ENCODE results near the gene MICAL2.

Gene MICAL2

GRCh38 chr11:12180257-12181205 is 70.1 kb downstream of the MICAL2 start:
- no peak overlapping the region for H3K27ac ChIP-seq
- TF ChIP-seq CTCF (IDR thresholded peaks at IDR 0.05) (no peak), ZFX (IDR thresholded peaks at IDR 0.05; ENCODE audit: borderline replicate concordance) (no peak)

DNA sequence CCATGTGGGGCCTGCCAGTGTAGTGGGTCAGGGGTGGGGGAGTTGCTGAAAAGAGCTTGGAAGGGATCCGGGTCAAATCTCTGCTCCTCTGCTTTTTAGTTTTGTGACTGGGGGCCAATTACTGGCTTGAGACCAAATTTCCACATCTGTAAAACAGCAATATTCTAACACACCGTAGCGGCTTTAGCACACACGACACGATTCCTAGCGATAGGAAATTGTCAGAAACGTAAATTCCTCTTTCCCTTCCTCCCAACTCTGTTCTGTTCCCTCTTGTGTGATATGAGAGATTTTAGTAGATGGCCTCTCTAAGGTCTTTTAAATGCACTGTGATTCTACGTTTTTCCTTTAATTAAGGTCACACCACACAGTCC is 71.9 kb downstream of the MICAL2 start:
- no peak overlapping the region for H3K27ac ChIP-seq

GRCh38 chr11:12182676-12183541 is 72.5 kb downstream of the MICAL2 start:
- no peak overlapping the region for H3K27ac ChIP-seq
- TF ChIP-seq ZFX (IDR thresholded peaks at IDR 0.05; ENCODE audit: borderline replicate concordance) = no peak
- no peak for TF ChIP-seq CTCF (IDR thresholded peaks at IDR 0.05)

More for the DNA sequence above, 71.9 kb downstream of the MICAL2 start:
- no peak for TF ChIP-seq ZFX (IDR thresholded peaks at IDR 0.05; ENCODE audit: borderline replicate concordance)
- no peak for TF ChIP-seq CTCF (IDR thresholded peaks at IDR 0.05)

GRCh38 chr11:12183827-12184620 is 73.6 kb downstream of the MICAL2 start:
- TF ChIP-seq ZFX (IDR thresholded peaks at IDR 0.05; ENCODE audit: borderline replicate concordance) = no peak
- TF ChIP-seq CTCF (IDR thresholded peaks at IDR 0.05) = no peak
- H3K27ac ChIP-seq = no peak overlapping the region

DNA sequence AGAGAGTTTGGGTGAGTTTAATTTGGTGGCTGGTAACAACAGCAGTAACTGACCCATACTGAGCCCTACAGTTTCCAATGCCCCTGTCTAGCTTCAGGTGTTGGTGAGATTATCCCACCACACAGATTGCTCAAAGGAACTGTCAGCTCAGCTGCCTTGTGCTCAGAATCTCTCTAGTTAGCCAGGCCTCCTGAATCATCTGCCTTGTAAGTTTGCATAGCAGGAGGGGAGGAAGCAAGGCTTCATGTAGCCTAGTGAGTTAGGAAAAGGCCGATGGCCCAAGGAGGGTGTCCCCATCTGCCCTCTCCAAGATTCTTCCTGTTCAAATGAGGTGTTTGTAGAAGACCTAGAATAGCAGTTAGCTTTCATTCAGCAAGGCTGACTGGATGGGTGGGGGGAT is 74.3 kb downstream of the MICAL2 start:
- no peak overlapping the region for H3K27ac ChIP-seq
- TF ChIP-seq ZFX (IDR thresholded peaks at IDR 0.05; ENCODE audit: borderline replicate concordance) = no peak
- no peak for TF ChIP-seq CTCF (IDR thresholded peaks at IDR 0.05)

- TF ChIP-seq CTCF (IDR thresholded peaks at IDR 0.05) = no peak
- no peak for TF ChIP-seq ZFX (IDR thresholded peaks at IDR 0.05; ENCODE audit: borderline replicate concordance)
- H3K27ac ChIP-seq = no peak overlapping the region
Observed at GRCh38 chr11:12185106-12185690, 74.8 kb downstream of the MICAL2 start.

Data from 22Rv1 (cell line).